T1000 (cell line): ENCODE data around the gene PLOD2.

Source experiments
- DNase-seq: peaks from one replicate; lab custom pipeline; 2025; ENCODE audit warnings: mixed read lengths; lab: John Stamatoyannopoulos, UW

PLOD2 gene

GRCh38 chr3:146100825-146101444 lies 60.0 kb downstream of the PLOD2 start:
- no peak for DNase-seq

- no peak for DNase-seq
These were observed 60.8 kb downstream of the PLOD2 start for GRCh38 chr3:146100180-146100579.

GRCh38 chr3:146099316-146099715 lies 61.7 kb downstream of the PLOD2 start:
- DNase-seq, result no peak

GRCh38 chr3:146093896-146094295 lies 67.1 kb downstream of the PLOD2 start:
- no peak for DNase-seq

GRCh38 chr3:146092230-146092629 lies 68.8 kb downstream of the PLOD2 start:
- no peak for DNase-seq

- no peak for DNase-seq
These were observed 69.6 kb downstream of the PLOD2 start for GRCh38 chr3:146091397-146091796.

- DNase-seq, result no peak
These were observed 70.5 kb downstream of the PLOD2 start for GRCh38 chr3:146090521-146090920.

GRCh38 chr3:146088840-146089239 lies 72.1 kb downstream of the PLOD2 start:
- no peak for DNase-seq

GRCh38 chr3:146087116-146087515 lies 73.9 kb downstream of the PLOD2 start:
- DNase-seq, result no peak

GRCh38 chr3:146086211-146086610 lies 74.8 kb downstream of the PLOD2 start:
- no peak for DNase-seq

- DNase-seq, result no peak
These were observed 75.3 kb downstream of the PLOD2 start for GRCh38 chr3:146085678-146086077.

GRCh38 chr3:146080578-146080977 lies 80.4 kb downstream of the PLOD2 start:
- no peak for DNase-seq

GRCh38 chr3:146078031-146078430 lies 83.0 kb downstream of the PLOD2 start:
- no peak for DNase-seq

GRCh38 chr3:146077181-146077580 lies 83.8 kb downstream of the PLOD2 start:
- no peak for DNase-seq

GRCh38 chr3:146072824-146073223 lies 88.2 kb downstream of the PLOD2 start:
- DNase-seq, result no peak

GRCh38 chr3:146072061-146072460 lies 88.9 kb downstream of the PLOD2 start:
- no peak for DNase-seq

GRCh38 chr3:146071632-146072031 lies 89.4 kb downstream of the PLOD2 start:
- no peak for DNase-seq

- DNase-seq, result no peak
These were observed 93.9 kb downstream of the PLOD2 start for GRCh38 chr3:146067048-146067447.

- no peak for DNase-seq
These were observed 95.4 kb downstream of the PLOD2 start for GRCh38 chr3:146065573-146066006.

GRCh38 chr3:146058241-146058640 lies 102.7 kb downstream of the PLOD2 start:
- no peak for DNase-seq

- no peak for DNase-seq
These were observed 108.1 kb downstream of the PLOD2 start for GRCh38 chr3:146052791-146053310.

GRCh38 chr3:146052056-146052790 lies 108.8 kb downstream of the PLOD2 start:
- DNase-seq, result no peak

- no peak for DNase-seq
These were observed 110.3 kb downstream of the PLOD2 start for GRCh38 chr3:146050691-146051090.
